HepG2 (cell line): ENCODE measurements around the gene TK2. TPM values are rescaled to one million over a fixed set of nuclear protein-coding genes. Genes with fewer than 3 reads are reported as not detected.

Experiments
- FOXK1 ChIP-seq: sonication (generic); formaldehyde crosslinking; IDR thresholded peaks from 2 replicates; pipeline ENCODE4 v1.4.0; 2020; ENCODE audit warnings: low read depth, missing genetic modification reagents, borderline replicate concordance
- FOXO1 ChIP-seq: sonication (generic); formaldehyde crosslinking; IDR thresholded peaks from 2 replicates; pipeline ENCODE4 v1.4.0; 2020; ENCODE audit warnings: missing genetic modification reagents
- HMG20A ChIP-seq: IDR thresholded peaks from 2 replicates; pipeline ENCODE4 v1.6.1; 2016; ENCODE audit warnings: borderline replicate concordance
- IKZF1 ChIP-seq: fragments of 450-650 bp; IDR thresholded peaks from 2 replicates; pipeline ENCODE4 v1.7.1; 2016
- PHF21A ChIP-seq: sonication (generic); formaldehyde crosslinking; IDR thresholded peaks from 2 replicates; pipeline ENCODE4 v1.5.0; 2020; ENCODE audit warnings: mild to moderate bottlenecking, missing genetic modification reagents
- PTBP1 ChIP-seq: fragments of 200-400 bp; formaldehyde crosslinking; IDR thresholded peaks from 2 replicates; pipeline ENCODE4 v1.6.1; 2018; ENCODE audit warnings: low read length, low read depth; ENCODE audit not compliant: poor library complexity, severe bottlenecking
- RELA ChIP-seq: sonication (generic); formaldehyde crosslinking; IDR thresholded peaks from 2 replicates; pipeline ENCODE4 v1.4.0; 2020; ENCODE audit warnings: missing genetic modification reagents
- RFXANK ChIP-seq: IDR thresholded peaks from 2 replicates; pipeline ENCODE4 v1.6.1; 2016
- SMYD3 ChIP-seq: sonication (generic); formaldehyde crosslinking; IDR thresholded peaks from 2 replicates; pipeline ENCODE4 v1.8.1; 2023; ENCODE audit warnings: mild to moderate bottlenecking, missing genetic modification reagents
- SNAPC2 ChIP-seq: sonication (generic); formaldehyde crosslinking; IDR thresholded peaks from 2 replicates; pipeline ENCODE4 v1.8.1; 2022; ENCODE audit warnings: mild to moderate bottlenecking, missing genetic modification reagents
- STAG1 ChIP-seq: sonication (generic); formaldehyde crosslinking; IDR thresholded peaks from 2 replicates; pipeline ENCODE4 v1.4.0; 2020; ENCODE audit warnings: missing genetic modification reagents
- ZBTB20 ChIP-seq: sonication (generic); formaldehyde crosslinking; IDR thresholded peaks from 2 replicates; pipeline ENCODE4 v1.8.1; 2023; ENCODE audit warnings: missing genetic modification reagents, low read depth, mild to moderate bottlenecking, borderline replicate concordance
- ZNF253 ChIP-seq: sonication (generic); formaldehyde crosslinking; IDR thresholded peaks from 2 replicates; pipeline ENCODE4 v1.8.0; 2022; ENCODE audit warnings: mild to moderate bottlenecking, missing genetic modification reagents, borderline replicate concordance
- ZNF329 ChIP-seq: sonication (generic); formaldehyde crosslinking; IDR thresholded peaks from 2 replicates; pipeline ENCODE4 v1.9.0; 2021; ENCODE audit warnings: low read depth, mild to moderate bottlenecking, missing genetic modification reagents
- ZNF331 ChIP-seq: sonication (generic); formaldehyde crosslinking; IDR thresholded peaks from 2 replicates; pipeline ENCODE4 v1.4.0; 2020; ENCODE audit warnings: missing genetic modification reagents
- ZNF549 ChIP-seq: sonication (generic); formaldehyde crosslinking; IDR thresholded peaks from 2 replicates; pipeline ENCODE4 v1.5.0; 2020; ENCODE audit warnings: missing genetic modification reagents
- ZNF605 ChIP-seq: sonication (generic); formaldehyde crosslinking; IDR thresholded peaks from 2 replicates; pipeline ENCODE4 v1.8.0; 2022; ENCODE audit warnings: mild to moderate bottlenecking, missing genetic modification reagents
- ZNF720 ChIP-seq: sonication (generic); formaldehyde crosslinking; IDR thresholded peaks from 2 replicates; pipeline ENCODE4 v1.4.0; 2020; ENCODE audit warnings: missing genetic modification reagents
- polyA plus RNA-seq, 8 experiments: library from polyadenylated mRNA; depleted of rRNA in 3 of 8; stranded (reverse) in 7 of 8; unstranded in 1 of 8; fragments of >200 nt; fragmentation: Illumina TruSeq in 4 of 8; extraction: Trizol in 4 of 8; gene quantifications; 2 replicates each; pipeline versions ENCODE4 v1.2.1 to v1.2.3, GENCODE V29; 2011 to 2016; ENCODE audit warnings: low read depth in 4 of 8, missing spikeins in 1 of 8, mixed read lengths in 1 of 8; ENCODE audit not compliant: insufficient read depth in 1 of 8
- total RNA-seq, 5 experiments: library from RNA; depleted of rRNA; stranded (reverse); fragments of >200 nt; fragmentation: Illumina TruSeq; extraction: Trizol; gene quantifications; 2 replicates each; pipeline ENCODE4 v1.2.3, GENCODE V29; 2016; ENCODE audit warnings: low read depth in 1 of 5
- TF ChIP-seq, protein P1 (sequence below): IDR thresholded peaks from 2 replicates; pipeline ENCODE4 v1.6.1; 2016; ENCODE audit warnings: control low read depth
- TF ChIP-seq, protein P2 (sequence below): sonication (generic); formaldehyde crosslinking; IDR thresholded peaks from 2 replicates; pipeline ENCODE4 v1.8.1; 2023; ENCODE audit warnings: missing genetic modification reagents, inconsistent platforms, borderline replicate concordance
- TF ChIP-seq, protein P3 (sequence below): IDR thresholded peaks from 2 replicates; pipeline ENCODE4 v1.6.1; 2018; ENCODE audit warnings: missing genetic modification reagents
- TF ChIP-seq, protein P4 (sequence below): sonication (generic); formaldehyde crosslinking; IDR thresholded peaks from 2 replicates; pipeline ENCODE4 v1.8.0; 2022; ENCODE audit warnings: missing genetic modification reagents, low read depth, mild to moderate bottlenecking, borderline replicate concordance
- TF ChIP-seq, protein P5 (sequence below): sonication (generic); formaldehyde crosslinking; IDR thresholded peaks from 2 replicates; pipeline ENCODE4 v1.9.0; 2021; ENCODE audit warnings: missing genetic modification reagents, mild to moderate bottlenecking, borderline replicate concordance

The TK2 gene
- total and polyA plus RNA-seq, 2 of the 13 experiments (the other 11 are each of a cell fraction or from before 2014, with no cell fraction given) = 18.7 to 21.0 TPM

DNA sequence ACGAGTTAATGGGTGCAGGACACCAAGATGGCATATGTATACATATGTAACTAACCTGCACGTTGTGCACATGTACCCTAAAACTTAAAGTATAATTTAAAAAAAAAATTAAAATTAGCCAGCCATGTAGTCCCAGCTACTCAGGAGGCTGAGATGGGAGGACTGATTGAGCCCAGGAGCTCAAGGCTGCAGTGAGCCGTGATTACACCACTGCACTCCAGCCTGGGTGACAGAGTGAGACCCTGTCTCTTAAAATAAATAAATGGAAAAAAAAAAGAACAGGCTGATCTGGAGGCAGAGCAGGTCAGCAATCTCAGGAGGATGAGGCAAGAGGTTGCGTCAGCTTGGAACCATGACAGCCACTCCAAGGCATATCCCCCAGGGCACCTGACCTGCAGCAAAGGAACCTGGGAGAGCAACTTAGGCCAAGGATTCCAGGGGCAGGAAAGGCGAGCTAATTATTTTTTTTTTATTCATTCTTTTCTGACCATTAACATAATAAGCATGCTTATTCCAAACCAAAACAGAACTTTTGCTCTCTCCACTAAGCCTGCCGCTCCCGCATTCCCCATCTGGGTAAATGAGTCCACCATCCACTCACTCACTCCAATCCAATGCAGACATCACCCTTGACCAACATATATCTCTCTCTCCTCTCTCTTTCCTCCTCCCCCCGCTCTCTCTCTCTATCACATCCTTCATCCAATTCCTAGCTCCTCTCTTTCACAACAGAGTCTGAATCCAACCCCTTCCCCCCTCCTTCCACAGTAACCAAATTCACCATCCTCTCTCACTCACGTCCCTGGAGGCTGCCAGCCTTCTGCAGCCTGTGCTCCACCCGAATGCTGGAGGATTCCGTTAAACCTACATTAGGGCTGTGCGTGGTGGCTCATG lies 47.7 kb downstream of the TK2 start (continued):
- TF ChIP-seq SNAPC2 (CRISPR knock-in tag) = no peak
- TF ChIP-seq STAG1 (CRISPR knock-in tag) = no peak
- TF ChIP-seq, protein P1, sequence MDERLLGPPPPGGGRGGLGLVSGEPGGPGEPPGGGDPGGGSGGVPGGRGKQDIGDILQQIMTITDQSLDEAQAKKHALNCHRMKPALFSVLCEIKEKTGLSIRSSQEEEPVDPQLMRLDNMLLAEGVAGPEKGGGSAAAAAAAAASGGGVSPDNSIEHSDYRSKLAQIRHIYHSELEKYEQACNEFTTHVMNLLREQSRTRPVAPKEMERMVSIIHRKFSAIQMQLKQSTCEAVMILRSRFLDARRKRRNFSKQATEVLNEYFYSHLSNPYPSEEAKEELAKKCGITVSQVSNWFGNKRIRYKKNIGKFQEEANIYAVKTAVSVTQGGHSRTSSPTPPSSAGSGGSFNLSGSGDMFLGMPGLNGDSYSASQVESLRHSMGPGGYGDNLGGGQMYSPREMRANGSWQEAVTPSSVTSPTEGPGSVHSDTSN (CRISPR knock-in tag) = no peak
- TF ChIP-seq ZNF329 (CRISPR knock-in tag) = no peak
- no peak for TF ChIP-seq ZNF253 (CRISPR knock-in tag)
- no peak for TF ChIP-seq IKZF1
- no peak for TF ChIP-seq SMYD3 (CRISPR knock-in tag)
- TF ChIP-seq, protein P2, sequence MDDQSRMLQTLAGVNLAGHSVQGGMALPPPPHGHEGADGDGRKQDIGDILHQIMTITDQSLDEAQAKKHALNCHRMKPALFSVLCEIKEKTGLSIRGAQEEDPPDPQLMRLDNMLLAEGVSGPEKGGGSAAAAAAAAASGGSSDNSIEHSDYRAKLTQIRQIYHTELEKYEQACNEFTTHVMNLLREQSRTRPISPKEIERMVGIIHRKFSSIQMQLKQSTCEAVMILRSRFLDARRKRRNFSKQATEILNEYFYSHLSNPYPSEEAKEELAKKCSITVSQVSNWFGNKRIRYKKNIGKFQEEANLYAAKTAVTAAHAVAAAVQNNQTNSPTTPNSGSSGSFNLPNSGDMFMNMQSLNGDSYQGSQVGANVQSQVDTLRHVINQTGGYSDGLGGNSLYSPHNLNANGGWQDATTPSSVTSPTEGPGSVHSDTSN (CRISPR knock-in tag) = no peak
- TF ChIP-seq ZNF549 (CRISPR knock-in tag) = no peak
- no peak for TF ChIP-seq ZNF331 (CRISPR knock-in tag)
- no peak for TF ChIP-seq ZNF720 (CRISPR knock-in tag)
- no peak for TF ChIP-seq RELA
- TF ChIP-seq, protein P3, sequence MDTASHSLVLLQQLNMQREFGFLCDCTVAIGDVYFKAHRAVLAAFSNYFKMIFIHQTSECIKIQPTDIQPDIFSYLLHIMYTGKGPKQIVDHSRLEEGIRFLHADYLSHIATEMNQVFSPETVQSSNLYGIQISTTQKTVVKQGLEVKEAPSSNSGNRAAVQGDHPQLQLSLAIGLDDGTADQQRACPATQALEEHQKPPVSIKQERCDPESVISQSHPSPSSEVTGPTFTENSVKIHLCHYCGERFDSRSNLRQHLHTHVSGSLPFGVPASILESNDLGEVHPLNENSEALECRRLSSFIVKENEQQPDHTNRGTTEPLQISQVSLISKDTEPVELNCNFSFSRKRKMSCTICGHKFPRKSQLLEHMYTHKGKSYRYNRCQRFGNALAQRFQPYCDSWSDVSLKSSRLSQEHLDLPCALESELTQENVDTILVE (CRISPR knock-in tag) = no peak
- no peak for TF ChIP-seq FOXO1 (CRISPR knock-in tag)
- no peak for TF ChIP-seq PHF21A (CRISPR knock-in tag)
- TF ChIP-seq, protein P4, sequence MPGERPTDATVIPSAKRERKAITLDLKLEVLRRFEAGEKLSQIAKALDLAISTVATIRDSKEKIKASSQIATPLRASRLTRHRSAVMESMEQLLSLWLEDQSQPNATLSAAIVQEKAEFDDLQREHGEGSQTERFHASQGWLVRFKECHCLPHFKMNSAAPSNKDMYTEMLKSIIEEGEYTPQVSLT (CRISPR knock-in tag) = no peak
- TF ChIP-seq HMG20A = peak; percentile 57; the same call in 1 of the 2 replicates
- TF ChIP-seq ZNF605 (CRISPR knock-in tag) = no peak
- no peak for TF ChIP-seq ZBTB20 (CRISPR knock-in tag)
- TF ChIP-seq PTBP1 = no peak
- TF ChIP-seq, protein P5, sequence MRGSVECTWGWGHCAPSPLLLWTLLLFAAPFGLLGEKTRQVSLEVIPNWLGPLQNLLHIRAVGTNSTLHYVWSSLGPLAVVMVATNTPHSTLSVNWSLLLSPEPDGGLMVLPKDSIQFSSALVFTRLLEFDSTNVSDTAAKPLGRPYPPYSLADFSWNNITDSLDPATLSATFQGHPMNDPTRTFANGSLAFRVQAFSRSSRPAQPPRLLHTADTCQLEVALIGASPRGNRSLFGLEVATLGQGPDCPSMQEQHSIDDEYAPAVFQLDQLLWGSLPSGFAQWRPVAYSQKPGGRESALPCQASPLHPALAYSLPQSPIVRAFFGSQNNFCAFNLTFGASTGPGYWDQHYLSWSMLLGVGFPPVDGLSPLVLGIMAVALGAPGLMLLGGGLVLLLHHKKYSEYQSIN (CRISPR knock-in tag) = no peak
- TF ChIP-seq FOXK1 (CRISPR knock-in tag) = peak; percentile 25; the same call in 1 of the 2 replicates
- no peak for TF ChIP-seq RFXANK
